Measurements from ENCODE around the gene CRACR2B.

CRACR2B gene

GRCh38 chr11:837990-838307 is 10.2 kb downstream of the CRACR2B start:
- in situ Hi-C loops (cut with HindIII; ENCODE audit: low pct_ligation_motif_present, low sequenced_read_pairs) = no loop called here

GRCh38 chr11:838441-839279 is 10.9 kb downstream of the CRACR2B start:
- no peak overlapping the region for H3K4me3 ChIP-seq (ENCODE audit: low read depth, low read length)

More at GRCh38 chr11:837990-838307, 10.2 kb downstream of the CRACR2B start:
- DNase-seq = no peak
- Histone ChIP-seq H3K27ac (no peak overlapping the region), H3K4me3 (ENCODE audit: low read depth, low read length) (no peak overlapping the region), H3K36me3 (replicated peaks) (peaks cover 50% of the 10 kb centered on the region), H3K27me3 (replicated peaks) (no peaks in the 10 kb centered on the region)
- no peak for TF ChIP-seq CTCF (IDR thresholded peaks at IDR 0.05; ENCODE audit: low read depth, low read length, missing control alignments)

GRCh38 chr11:839280-839623 is 11.5 kb downstream of the CRACR2B start:
- no peak for DNase-seq
- no peak for TF ChIP-seq CTCF (IDR thresholded peaks at IDR 0.05; ENCODE audit: low read depth, low read length, missing control alignments)
- peaks cover 50% of the 10 kb centered on the region for H3K36me3 ChIP-seq (replicated peaks)
- H3K27me3 ChIP-seq (replicated peaks) = no peaks in the 10 kb centered on the region
- no peak overlapping the region for H3K27ac ChIP-seq
- no peak overlapping the region for H3K4me3 ChIP-seq (ENCODE audit: low read depth, low read length)
- in situ Hi-C loops (cut with HindIII; ENCODE audit: low pct_ligation_motif_present, low sequenced_read_pairs) = no loop called here

More at GRCh38 chr11:838441-839279, 10.9 kb downstream of the CRACR2B start:
- in situ Hi-C loops (cut with HindIII; ENCODE audit: low pct_ligation_motif_present, low sequenced_read_pairs) = no loop called here
- no peaks in the 10 kb centered on the region for H3K27me3 ChIP-seq (replicated peaks)
- DNase-seq = no peak
- no peak overlapping the region for H3K27ac ChIP-seq
- H3K36me3 ChIP-seq (replicated peaks) = peaks cover 50% of the 10 kb centered on the region
- peak; percentile 60 for TF ChIP-seq CTCF (IDR thresholded peaks at IDR 0.05; ENCODE audit: low read depth, low read length, missing control alignments)

GRCh38 chr11:839875-840617 is 12.3 kb downstream of the CRACR2B start:
- Histone ChIP-seq H3K36me3 (replicated peaks) (peaks cover 50% of the 10 kb centered on the region), H3K27ac (no peak overlapping the region), H3K4me3 (ENCODE audit: low read depth, low read length) (peak overlapping the region; percentile 91), H3K27me3 (replicated peaks) (no peaks in the 10 kb centered on the region)
- TF ChIP-seq CTCF (IDR thresholded peaks at IDR 0.05; ENCODE audit: low read depth, low read length, missing control alignments) = peak; percentile 60
- DNase-seq = no peak
- in situ Hi-C loops (cut with HindIII; ENCODE audit: low pct_ligation_motif_present, low sequenced_read_pairs) = no loop called here

GRCh38 chr11:841981-842369 is 14.3 kb downstream of the CRACR2B start:
- H3K27ac ChIP-seq = peak overlapping the region; percentile 97
- DNase-seq = no peak
- no peaks in the 10 kb centered on the region for H3K27me3 ChIP-seq (replicated peaks)
- H3K36me3 ChIP-seq (replicated peaks) = peaks cover 41% of the 10 kb centered on the region
- peak overlapping the region; percentile 91 for H3K4me3 ChIP-seq (ENCODE audit: low read depth, low read length)
- TF ChIP-seq CTCF (IDR thresholded peaks at IDR 0.05; ENCODE audit: low read depth, low read length, missing control alignments) = no peak
- in situ Hi-C loops (cut with HindIII; ENCODE audit: low pct_ligation_motif_present, low sequenced_read_pairs) = no loop called here
